Activated T-cell treated with anti-CD3 and anti-CD28 coated beads for 4 hours (primary cell): ENCODE results near the gene MRPS21.

Experiments
- DNase-seq: peaks from one replicate; pipeline ENCODE4 v3.0.0-alpha.2; 2020

MRPS21 gene

DNA sequence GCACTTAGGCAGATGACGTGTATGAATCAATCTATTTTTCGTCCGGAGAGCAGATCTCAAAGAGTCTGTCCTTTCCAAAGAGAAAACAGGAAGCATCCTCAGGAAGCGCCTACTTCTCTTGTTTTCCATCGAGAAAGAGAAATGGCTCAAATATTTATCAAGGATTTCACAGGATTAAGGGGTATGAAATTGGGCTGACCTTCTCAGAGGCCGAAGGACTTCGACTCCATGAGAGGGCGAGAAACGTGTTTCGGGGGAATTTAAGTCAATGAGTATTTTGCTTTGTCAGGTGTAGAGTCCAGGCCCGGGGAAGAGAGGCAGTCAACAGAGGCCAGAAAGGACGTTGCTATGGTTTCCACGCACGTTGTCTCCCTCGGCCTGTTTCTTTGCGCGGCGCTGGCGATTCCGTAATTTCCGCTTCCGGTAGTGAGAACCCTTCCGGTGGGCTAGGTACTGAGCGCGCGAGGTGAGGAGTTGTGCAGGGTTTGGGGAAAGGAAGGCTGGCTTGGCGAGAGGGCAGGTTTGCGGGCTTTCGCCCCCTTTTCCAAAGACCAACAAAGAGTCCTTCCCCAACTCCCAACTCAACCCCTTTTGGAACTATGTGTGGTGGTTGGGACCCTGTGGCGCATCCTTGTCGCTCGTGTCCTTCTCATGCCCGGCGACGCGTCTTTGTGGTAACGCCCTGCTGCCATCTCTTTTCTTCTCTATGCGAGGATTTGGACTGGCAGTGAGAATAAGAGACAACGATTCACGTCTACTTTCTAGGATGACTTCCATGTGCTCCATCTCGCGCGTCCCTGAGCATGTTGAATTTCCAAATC lies at the start of gene MRPS21:
MRPS21 (plus strand) TSS at position 429 of the 821 bp plus-strand sequence. CDS start 506 bp downstream, outside the sequence.
- DNase-seq: peak; percentile 75

DNA sequence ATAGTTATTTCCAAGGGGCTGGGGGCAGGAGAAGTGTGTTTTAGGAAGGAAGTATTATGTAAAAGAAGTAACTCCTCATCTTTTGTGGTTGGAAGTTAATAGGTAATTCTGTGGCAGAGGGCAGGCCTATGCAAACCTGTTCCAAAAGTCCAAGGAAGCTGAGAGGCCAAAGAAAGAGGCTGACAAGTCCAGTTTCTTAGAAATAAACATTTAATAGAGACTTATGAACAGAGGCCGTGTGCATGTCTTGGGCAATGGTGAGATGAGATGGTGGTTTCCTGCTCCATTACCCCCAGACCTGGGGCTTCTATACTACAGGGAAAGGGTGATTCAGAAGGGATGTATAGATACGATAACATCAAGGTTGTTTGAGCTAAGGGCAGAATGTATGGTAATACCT lies 43.7 kb upstream of the MRPS21 start:
- no peak for DNase-seq

DNA sequence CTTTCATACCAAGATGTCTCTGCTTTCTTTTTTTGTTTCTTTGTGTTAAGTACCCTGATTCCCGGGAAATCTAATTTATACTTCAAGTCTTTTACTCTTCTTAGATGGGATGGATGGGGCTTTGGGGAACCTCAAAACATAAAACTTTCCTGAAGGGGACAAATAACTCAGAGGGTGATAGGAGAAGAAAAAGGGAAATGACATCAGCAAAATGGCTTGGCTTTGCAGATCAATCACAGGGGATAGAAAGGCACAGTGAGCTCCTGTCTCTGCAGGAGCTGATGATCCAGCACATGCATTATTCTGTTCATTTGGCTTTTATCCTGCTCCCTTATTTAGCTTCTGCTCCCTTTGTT lies 37.5 kb upstream of the MRPS21 start:
- no peak for DNase-seq

GRCh38 chr1:150256554-150257341 lies 36.9 kb upstream of the MRPS21 start:
- DNase-seq: no peak

GRCh38 chr1:150257624-150258585 lies 35.8 kb upstream of the MRPS21 start, which contains the start of gene CA14:
Gene CA14, plus strand, starts transcription at chr1:150257774. Its CDS starts 355 bp downstream, at chr1:150258129.
- no peak for DNase-seq

- no peak for DNase-seq
Measured at GRCh38 chr1:150259217-150259616, 34.4 kb upstream of the MRPS21 start.

GRCh38 chr1:150259758-150260669 lies 33.6 kb upstream of the MRPS21 start:
- no peak for DNase-seq

- DNase-seq: no peak
Measured at GRCh38 chr1:150261367-150261766, 32.3 kb upstream of the MRPS21 start.

DNA sequence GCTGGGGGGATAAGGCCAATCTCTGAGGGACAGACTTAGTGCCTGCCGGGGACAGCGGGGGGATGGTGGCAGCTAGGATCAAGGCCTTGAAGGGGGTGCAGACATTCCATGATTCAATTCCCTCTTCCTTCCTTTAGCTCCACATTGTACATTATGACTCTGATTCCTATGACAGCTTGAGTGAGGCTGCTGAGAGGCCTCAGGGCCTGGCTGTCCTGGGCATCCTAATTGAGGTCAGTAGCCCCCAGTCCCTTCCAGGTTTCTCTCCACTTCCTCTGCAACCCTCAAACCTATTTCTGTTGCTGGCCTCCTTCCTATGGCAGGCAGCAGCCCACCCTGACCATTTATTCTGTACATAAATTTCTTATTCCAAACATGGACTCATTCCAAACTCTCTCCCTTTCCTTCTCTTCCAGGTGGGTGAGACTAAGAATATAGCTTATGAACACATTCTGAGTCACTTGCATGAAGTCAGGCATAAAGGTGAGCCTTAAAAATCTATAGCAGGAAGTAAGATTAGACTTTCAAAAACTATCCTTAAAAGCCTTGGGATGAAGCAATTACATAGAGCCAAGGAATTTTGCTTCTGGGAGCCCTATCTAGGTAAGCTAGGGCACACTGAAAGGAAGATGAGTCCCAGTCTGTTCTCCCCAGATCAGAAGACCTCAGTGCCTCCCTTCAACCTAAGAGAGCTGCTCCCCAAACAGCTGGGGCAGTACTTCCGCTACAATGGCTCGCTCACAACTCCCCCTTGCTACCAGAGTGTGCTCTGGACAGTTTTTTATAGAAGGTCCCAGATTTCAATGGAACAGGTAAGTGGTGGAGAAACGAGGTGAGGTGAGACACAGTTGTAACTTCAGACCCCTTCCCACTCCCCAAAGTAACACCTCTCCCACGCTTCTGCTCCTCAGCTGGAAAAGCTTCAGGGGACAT lies 31.0 kb upstream of the MRPS21 start:
- DNase-seq: no peak

GRCh38 chr1:150263549-150263948 lies 30.1 kb upstream of the MRPS21 start:
- DNase-seq: no peak

DNA sequence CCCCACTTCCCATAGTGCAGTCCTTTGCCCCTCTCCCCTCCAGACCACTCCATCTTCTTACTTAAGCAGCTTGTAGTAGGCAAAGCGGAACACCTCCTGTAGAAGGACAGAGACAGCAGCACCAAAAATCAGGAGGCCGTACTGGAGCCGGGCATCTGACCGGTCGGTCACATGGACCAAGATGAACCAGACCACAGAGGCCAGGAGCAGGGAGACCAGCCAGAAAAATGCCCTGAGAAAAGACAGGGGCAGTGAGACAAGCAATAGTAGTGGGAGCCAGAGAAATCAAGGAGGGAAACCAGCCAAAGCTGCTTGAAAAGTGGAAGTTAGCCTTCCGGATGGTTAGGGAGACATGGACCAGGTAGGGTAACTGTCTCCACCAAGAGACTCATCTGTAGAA lies 25.8 kb upstream of the MRPS21 start:
- no peak for DNase-seq

- DNase-seq: no peak
Measured at GRCh38 chr1:150268340-150268704, 25.3 kb upstream of the MRPS21 start.

DNA sequence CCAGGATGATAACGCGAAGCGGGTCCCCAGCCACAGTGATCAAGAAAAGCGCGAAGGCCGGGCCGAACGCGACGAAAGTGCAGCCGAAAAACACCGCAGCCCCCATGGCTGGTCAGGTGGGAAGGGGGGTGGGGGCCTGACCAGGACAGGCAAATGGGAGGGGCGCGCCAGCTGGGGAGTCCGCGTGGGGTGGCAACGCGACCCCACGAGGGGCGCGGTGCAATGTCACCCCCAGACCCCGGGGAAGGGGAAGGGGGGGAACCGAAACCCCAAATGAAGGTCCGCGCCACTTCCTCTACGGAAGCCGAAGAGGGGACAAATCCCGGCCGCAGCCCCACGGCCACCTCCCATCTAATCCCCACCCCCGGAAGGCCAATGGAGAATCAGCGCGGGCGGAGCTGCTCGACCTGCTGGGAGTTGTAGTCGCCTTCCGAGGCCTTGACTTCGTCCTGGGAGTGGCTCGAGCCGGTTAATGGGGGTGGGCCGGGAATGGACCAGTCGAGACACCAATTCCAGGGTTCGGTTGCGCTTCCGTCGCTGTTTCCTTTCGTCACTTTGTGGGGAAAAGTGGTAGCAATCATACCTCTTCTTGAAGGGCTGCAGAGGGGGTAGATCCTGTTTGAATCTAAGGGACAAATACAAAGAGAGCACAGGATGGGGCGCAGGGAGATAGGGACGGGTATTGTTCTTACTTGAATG lies 24.8 kb upstream of the MRPS21 start, which contains the start of gene APH1A:
APH1A (minus strand) TSS at position 312 of the 699 bp plus-strand sequence; CDS start at position 106, 206 bp downstream.
- peak; percentile 87 for DNase-seq

DNA sequence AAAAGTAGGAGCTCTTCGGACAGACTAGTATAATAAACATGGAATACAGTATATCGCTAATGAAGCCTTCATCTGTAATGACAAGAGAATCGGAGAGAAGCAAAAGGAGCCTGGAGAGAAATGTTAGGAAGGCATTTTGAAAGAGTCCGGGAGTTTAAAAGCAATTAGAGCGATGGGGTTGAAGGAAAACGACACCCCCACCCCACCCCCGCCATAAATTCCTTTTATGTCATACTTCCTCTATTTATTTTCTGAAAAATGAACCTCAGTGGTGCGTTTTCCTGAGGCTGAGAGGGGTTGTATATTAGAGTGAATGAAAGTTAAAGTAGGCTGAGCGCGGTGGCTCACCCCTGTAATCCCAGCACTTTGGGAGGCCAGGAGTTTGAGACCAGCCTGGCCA lies 24.2 kb upstream of the MRPS21 start:
- no peak for DNase-seq

DNA sequence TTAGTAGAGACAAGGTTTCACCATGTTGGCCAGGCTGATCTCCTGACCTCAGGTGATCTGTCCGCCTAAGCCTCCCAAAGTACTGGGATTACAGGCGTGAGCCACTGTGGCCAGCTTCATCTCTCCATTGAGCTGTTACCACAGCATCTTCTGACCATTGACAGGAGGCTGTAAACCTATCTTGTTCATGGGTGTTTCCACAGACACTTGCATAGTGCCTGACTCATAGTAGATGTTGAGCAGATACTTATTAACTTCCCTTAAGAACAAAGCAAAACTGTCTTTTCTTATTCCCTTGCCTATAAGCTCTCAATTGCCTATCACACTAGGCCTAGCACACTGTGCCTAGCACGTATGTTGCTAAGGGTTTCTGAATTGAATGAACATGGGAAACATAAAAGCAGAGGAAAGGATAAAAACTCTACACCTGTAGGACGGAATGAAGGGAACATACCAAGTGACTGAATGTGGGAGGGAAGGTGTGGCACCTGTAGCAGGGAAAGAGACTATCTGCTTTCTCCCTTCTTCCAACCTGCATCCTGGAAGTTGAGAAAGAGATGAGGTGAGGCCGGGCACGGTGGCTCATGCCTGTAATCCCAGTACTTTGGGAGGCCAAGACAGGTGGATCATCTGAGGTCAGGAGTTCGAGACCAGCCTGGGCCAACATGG lies 22.2 kb upstream of the MRPS21 start:
- DNase-seq: no peak

- DNase-seq: no peak
Measured at GRCh38 chr1:150273311-150273710, 20.4 kb upstream of the MRPS21 start.

GRCh38 chr1:150280138-150280707 lies 13.4 kb upstream of the MRPS21 start:
- no peak for DNase-seq

DNA sequence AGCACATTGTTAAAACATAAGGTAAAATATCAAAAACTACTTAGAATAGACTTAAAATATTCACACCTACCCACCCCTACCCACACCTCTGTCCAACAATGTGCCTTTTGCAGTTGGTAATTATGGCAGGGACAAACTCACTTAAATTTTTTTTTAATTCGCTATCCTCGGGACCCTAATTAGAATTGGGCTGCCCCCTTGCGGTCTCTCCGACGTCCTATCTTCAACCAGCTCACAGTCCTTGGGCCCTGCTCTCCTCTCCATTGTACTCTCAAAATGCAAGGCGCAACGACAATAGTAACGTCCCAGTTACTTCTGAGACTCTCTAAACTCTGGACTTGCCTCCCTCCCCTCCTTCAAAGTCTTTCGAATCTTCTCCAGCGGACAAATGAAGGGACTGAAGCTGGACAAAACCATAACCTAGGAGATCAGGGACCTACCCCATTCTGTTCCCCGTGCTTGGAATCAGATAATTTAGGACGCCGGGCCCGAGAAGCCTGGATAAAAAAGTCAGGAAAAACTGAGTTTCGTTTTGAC lies 12.4 kb upstream of the MRPS21 start:
- DNase-seq: peak; percentile 48
